Measurements from ENCODE around the gene PLTP. TPM values are rescaled to one million over a fixed set of nuclear protein-coding genes. Genes with fewer than 3 reads are reported as not detected.
"Not testable (repeated sequence)": the region's sequence is repeated elsewhere in the genome, so short reads cannot be mapped to it uniquely, and the experiment has no call there.

Gene PLTP
- total RNA-seq, 1 experiment from 2014 or later: 2.1 TPM

DNA sequence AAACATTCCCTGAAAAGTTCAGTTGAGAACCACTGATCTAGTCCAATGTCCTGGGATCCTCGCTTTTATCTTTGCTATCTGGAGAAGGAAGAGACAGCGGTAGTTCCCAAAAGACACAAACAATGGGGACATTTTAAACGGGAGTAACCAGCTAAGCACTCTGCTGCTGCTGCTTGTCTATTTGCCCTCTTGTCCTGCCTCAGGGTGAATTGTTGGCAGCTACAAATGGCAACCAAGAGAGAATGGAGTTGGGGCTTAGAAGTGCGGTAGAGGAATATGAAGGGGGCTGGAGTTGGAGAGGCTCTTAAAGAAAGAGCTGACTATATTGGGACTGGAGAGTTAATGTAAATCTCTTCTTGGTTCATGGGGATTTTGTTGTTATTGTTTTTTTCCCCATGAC is 37.4 kb downstream of the PLTP start:
- DNase-seq (ENCODE audit: low spot score): no peak

GRCh38 chr20:45874104-45874481 is 37.9 kb downstream of the PLTP start:
- DNase-seq (ENCODE audit: low spot score): not testable (repeated sequence)

DNA sequence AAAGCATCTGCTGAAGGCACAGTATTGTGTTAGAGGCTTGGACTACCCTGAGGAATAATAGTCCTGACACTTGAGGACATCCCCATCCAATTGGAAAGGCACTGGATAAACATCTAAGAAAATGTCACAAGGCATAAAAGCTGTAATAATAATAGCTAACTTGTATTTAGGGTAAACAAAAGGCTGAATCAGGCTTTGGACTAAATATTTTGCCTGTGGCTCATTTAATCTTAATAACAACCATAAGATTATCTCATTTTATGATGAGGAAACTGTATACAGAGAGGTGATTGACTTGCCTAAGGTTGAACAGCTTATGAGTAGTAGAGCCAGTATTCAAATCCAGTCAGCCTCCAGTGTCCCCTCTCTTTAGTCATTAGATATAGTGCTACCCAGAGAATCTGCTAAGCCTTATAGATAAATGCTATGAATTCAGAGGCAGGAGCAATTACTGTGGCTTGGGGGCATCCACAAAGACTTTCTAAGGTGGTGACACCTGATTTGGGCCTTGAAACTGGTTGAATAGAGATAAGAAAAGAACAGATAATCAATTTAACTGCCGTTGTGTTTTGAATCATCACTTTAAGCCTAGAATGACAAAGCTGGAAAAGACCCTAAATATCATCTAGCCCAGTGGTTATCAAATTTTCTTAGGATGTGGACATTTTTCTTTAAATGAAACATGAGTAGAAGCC is 38.4 kb downstream of the PLTP start:
- no peak for DNase-seq (ENCODE audit: low spot score)

DNA sequence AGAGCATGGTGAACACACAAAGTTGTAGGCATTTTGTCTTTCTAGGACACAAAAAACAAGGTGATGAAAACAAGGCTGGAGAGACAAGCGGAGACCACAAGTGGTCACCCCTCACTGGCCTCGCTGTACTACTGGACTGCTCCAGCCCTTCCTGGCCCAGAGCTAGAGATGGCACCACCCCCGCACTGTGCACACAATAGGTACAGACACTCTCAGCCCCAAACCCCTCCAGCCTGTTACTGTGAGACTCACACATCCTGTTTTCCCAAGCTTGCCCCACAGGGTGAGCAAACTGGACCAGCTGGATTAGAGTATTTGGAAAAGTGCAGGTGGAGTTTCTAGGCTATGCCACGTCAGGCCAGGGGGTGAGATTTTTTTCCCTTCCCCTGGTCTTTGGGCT is 39.3 kb downstream of the PLTP start:
- no peak for DNase-seq (ENCODE audit: low spot score)

DNA sequence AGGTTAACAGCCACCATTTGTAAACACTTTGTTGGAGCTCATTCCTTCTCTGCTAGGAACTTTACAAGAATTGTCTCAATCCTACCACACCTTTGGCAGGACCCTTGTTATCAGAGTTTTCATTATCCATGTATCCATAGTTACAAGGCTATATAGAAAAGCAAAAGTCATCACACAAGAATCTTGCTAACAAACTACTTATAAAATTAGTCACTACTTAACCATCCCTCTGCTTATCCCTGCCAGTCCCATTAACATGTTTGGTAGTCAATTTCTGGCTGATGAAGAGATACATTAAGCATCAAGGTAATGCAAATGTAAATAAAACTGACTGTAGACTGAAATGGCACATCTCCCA is 44.2 kb downstream of the PLTP start:
- peak; percentile 20 for DNase-seq (ENCODE audit: low spot score)

DNA sequence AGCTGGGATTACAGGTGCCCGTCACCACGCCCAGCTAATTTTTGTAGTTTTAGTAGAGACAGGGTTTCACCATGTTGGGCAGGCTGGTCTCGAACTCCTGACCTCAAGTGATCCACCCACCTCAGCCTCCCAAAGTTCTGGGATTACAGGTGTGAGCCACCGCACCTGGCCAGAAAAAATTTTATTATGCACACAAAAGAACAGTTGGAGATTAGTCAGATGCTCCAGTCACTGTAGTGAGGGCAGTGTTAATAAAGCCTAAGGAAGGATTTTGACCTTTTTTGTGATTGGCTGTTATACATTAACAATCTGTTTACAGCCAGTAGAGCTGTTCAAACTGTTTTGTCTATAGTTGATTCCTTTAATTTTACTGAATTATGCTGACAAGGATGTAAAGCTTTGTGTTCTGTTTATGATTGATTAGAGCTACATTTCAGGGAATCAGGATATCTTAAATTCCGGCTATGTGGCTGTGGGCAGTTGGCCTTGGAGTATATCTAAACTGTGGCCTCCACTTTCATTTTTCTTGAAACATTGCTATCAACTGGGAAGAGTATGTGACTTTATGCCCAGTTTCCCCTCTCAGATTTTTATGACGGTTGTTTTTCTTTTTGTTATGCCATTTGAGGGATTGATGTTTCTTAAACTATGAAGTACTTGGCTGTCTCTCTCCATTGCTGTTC is 44.7 kb downstream of the PLTP start:
- no peak for DNase-seq (ENCODE audit: low spot score)

- DNase-seq (ENCODE audit: low spot score): no peak
Measured at GRCh38 chr20:45866454-45866853, 45.5 kb downstream of the PLTP start.

GRCh38 chr20:45863543-45864470 is 48.1 kb downstream of the PLTP start:
- DNase-seq (ENCODE audit: low spot score): peak; percentile 19

DNA sequence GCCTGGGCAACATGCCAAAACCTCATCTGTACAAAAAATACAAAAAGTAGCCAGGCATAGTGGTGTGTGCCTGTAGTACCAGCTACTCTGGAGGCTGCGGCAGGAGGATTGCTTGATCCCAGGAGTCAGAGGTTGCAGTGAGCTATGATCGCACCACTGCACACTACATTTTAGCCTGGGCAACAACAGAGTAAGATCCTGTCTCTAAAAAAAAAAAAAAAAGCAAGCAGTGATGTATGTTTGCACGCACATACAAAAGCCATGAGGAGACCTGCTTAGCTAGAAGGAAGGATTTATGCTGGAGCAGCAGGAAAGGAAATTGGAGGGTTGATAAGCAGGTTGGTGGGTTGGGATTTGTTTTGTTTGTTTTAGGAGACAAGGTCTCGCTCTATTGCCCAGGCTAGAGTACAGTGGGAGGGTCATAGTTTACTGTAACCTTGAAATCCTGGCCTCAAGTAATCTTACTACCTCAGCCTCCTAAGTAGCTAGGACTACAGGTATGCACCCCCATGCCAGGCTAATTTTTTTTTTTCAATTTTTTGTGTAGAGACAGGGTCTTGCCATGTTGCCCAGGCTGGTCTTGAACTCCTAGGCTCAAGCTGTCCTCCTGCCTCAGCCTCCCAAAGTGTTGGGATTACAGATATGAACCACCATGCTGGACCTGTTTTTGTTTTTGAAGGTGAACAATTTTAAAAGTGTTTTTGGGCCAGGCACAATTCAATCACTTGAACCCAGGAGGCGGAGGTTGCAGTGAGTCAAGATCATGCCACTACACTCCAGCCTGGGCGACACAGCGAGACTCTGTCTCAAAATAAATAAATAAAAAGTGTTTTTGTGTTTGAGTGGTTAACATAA is 50.5 kb downstream of the PLTP start:
- peak; percentile 28 for DNase-seq (ENCODE audit: low spot score)

GRCh38 chr20:45860560-45861220 is 51.3 kb downstream of the PLTP start:
- no peak for DNase-seq (ENCODE audit: low spot score)

DNA sequence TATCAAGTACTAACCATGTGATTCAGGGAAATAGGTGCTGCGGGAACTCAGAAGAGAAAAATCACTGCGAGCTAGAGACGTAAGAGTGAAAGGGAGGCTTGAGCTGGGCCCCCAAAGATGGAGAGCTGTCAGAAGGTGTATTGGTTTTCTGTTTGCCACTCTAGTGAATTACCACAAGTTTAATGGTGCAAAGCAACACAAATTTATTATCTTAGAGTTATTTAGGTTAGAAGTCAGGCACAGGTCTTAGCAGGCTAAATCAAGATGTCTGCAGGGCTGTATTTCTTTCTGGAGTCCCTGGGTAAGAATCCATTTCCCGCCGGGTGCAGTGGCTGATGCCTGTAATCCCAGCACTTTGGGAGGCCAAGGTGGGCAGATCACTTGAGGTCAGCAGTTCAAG is 52.0 kb downstream of the PLTP start:
- DNase-seq (ENCODE audit: low spot score): no peak

GRCh38 chr20:45857882-45858216 is 54.1 kb downstream of the PLTP start:
- no peak for DNase-seq (ENCODE audit: low spot score)

- DNase-seq (ENCODE audit: low spot score): peak; percentile 100
Measured at GRCh38 chr20:45857114-45857881, 54.7 kb downstream of the PLTP start, which contains the start of the genes ACOT8 and ZSWIM3. TSS of gene ACOT8 (minus strand) at chr20:45857392. CDS start at chr20:45857315, 77 bp downstream. TSS of gene ZSWIM3 (plus strand) at chr20:45857614. CDS start at chr20:45857826, 212 bp downstream.

- DNase-seq (ENCODE audit: low spot score): no peak
Measured at GRCh38 chr20:45853484-45853883, 58.5 kb downstream of the PLTP start.

- DNase-seq (ENCODE audit: low spot score): no peak
Measured at GRCh38 chr20:45852326-45852725, 59.6 kb downstream of the PLTP start.

GRCh38 chr20:45851501-45851900 is 60.5 kb downstream of the PLTP start:
- no peak for DNase-seq (ENCODE audit: low spot score)

DNA sequence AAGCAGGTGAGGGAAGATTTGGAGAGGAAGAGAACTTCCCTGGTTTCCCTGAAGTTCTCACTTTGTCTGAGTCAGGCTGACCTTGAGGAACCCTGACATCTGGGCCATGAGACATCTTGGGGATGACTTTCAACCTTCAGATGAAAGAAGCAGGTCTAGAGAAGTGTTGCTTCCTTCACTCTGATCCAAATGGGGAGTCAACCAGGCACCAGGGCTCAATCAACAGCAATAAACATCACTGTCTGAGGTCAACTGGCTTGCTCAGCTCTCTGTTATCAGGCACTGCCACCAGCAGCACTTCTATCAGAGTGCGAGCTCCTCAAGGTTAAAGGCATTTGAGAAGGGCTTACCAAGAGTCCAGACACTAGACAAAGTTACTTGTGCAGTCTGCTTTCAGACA is 61.0 kb downstream of the PLTP start:
- DNase-seq (ENCODE audit: low spot score): no peak

DNA sequence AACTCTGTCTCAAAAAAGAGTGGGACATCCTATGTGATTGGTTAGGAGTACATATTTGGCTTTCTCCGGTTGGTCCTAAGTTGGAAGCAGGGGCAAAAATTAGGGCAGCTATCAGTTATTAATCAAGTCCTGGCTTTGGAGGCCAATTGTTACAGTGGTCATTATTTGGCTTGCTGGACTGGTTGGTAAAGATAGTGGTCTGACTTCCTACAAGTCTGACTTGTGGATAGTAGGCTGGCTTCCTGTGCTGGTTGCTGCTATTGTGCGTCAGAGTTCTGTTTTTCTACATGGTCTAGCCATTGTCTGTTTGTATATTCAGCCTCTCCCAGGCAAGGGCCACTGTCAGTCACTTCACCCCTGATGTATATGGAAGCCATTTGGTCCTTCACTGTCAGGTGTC is 61.7 kb downstream of the PLTP start:
- no peak for DNase-seq (ENCODE audit: low spot score)

GRCh38 chr20:45848969-45849582 is 62.9 kb downstream of the PLTP start:
- DNase-seq (ENCODE audit: low spot score): no peak

Measured in HT-29 (cell line).